HG03060 (cell line): Measurements from ENCODE around the gene PLIN3.
"Not testable (repeated sequence)": the region's sequence is repeated elsewhere in the genome, so short reads cannot be mapped to it uniquely, and the experiment has no call there.

Source experiments
- ATAC-seq: cut with Tn5 transposase; IDR thresholded peaks from one replicate; pipeline ENCODE4 v1.9.1; 2021; ENCODE audit warnings: low read depth, moderate number of reproducible peaks; ENCODE audit not compliant: unreplicated experiment

The PLIN3 gene

GRCh38 chr19:4892962-4893361 lies 25.5 kb upstream of the PLIN3 start:
- ATAC-seq = not testable (repeated sequence)

GRCh38 chr19:4891066-4891465 lies 23.6 kb upstream of the PLIN3 start:
- no peak for ATAC-seq

GRCh38 chr19:4889034-4889815 lies 21.8 kb upstream of the PLIN3 start:
- ATAC-seq = no peak

GRCh38 chr19:4887803-4888202 lies 20.3 kb upstream of the PLIN3 start:
- ATAC-seq = not testable (repeated sequence)

- ATAC-seq = not testable (repeated sequence)
These were observed 17.5 kb upstream of the PLIN3 start for GRCh38 chr19:4884993-4885392.

- ATAC-seq = not testable (repeated sequence)
These were observed 15.4 kb upstream of the PLIN3 start for GRCh38 chr19:4882874-4883273.

- no peak for ATAC-seq
These were observed 11.6 kb upstream of the PLIN3 start for GRCh38 chr19:4879041-4879440.

GRCh38 chr19:4878491-4878968 lies 11.1 kb upstream of the PLIN3 start:
- ATAC-seq = no peak

GRCh38 chr19:4877753-4878490 lies 10.5 kb upstream of the PLIN3 start:
- no peak for ATAC-seq

GRCh38 chr19:4873930-4874329 lies 6.5 kb upstream of the PLIN3 start:
- ATAC-seq = no peak

- no peak for ATAC-seq
These were observed 4.2 kb upstream of the PLIN3 start for GRCh38 chr19:4871711-4872110.

- no peak for ATAC-seq
These were observed 2.7 kb upstream of the PLIN3 start for GRCh38 chr19:4870025-4870700.

- no peak for ATAC-seq
These were observed 893 bp upstream of the PLIN3 start for GRCh38 chr19:4868286-4868834.

GRCh38 chr19:4866595-4867424 lies 657 bp downstream of the PLIN3 start:
- ATAC-seq = no peak

- ATAC-seq = no peak
These were observed 6.3 kb downstream of the PLIN3 start for GRCh38 chr19:4861147-4861546.

GRCh38 chr19:4859697-4860096 lies 7.8 kb downstream of the PLIN3 start:
- no peak for ATAC-seq

GRCh38 chr19:4856468-4856867 lies 11.0 kb downstream of the PLIN3 start:
- ATAC-seq = not testable (repeated sequence)

GRCh38 chr19:4853506-4853905 lies 14.0 kb downstream of the PLIN3 start:
- not testable (repeated sequence) for ATAC-seq

- ATAC-seq = no peak
These were observed 15.0 kb downstream of the PLIN3 start for GRCh38 chr19:4852484-4852883.
